Gastrocnemius medialis (tissue), 4 donors: ENCODE measurements around the gene TJP2.

Source experiments
- CTCF ChIP-seq, 5 experiments: fragments of 450-650 bp in 3 of 5; fragments of 200-600 bp in 2 of 5; sonication (generic) in 2 of 5; IDR thresholded peaks in 4 of 5; conservative IDR thresholded peaks in 1 of 5; 1 replicate in 4 of 5; 2 replicates in 1 of 5; pipeline ENCODE4 v1.5.1; 2016 to 2019; ENCODE audit warnings: antibody characterized with exemption in 5 of 5, mild to moderate bottlenecking in 3 of 5, moderate library complexity in 3 of 5
- POLR2A ChIP-seq, 2 donors: fragments of 450-650 bp; IDR thresholded peaks; one replicate each; pipeline ENCODE4 v1.6.1; 2017; ENCODE audit warnings: antibody characterized with exemption in 2 of 2, mild to moderate bottlenecking in 2 of 2, moderate library complexity in 2 of 2

- peak in 1 of 2 donors; percentile 50 for TF ChIP-seq POLR2A (IDR thresholded peaks at IDR 0.05)
- no peak for TF ChIP-seq CTCF (IDR thresholded peaks at IDR 0.05 in 4 of 5, conservative IDR thresholded peaks at IDR 0.05 in 1 of 5)
These were observed 99.1 kb downstream of the TJP2 start for GRCh38 chr9:69273161-69273560.
